ENCODE results near the gene RNASE2. TPM values are rescaled to one million over a fixed set of nuclear protein-coding genes. Genes with fewer than 3 reads are reported as not detected.
"Not testable (repeated sequence)": the region's sequence is repeated elsewhere in the genome, so short reads cannot be mapped to it uniquely, and the experiment has no call there.

RNASE2 gene
- total RNA-seq, 4 donors from 2014 or later = 0.44 to 1.3 (median 0.44) TPM; not detected in 1

DNA sequence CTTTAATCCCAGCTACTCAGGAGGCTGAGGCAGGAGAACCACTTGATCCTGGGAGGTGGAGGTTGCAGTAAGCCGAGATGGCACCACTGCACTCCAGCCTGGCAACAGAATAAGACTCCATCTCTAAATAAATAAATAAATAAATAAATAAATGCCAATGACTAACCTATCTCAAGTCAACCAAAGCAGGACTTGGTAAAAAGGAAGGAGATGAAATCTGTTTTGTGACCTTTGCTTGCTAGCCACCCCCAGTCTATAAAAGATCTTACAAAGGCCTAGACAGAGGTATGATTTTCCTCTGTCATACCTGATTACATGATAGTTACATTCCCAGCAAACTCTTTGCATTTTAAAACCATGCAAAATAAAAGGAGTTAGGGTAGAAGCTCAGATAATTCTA lies 21.0 kb downstream of the RNASE2 start:
- Histone ChIP-seq H3K27ac (no peak overlapping the region), H3K27me3 (no peaks in the 10 kb centered on the region), H3K36me3 (no peaks in the 10 kb centered on the region), H3K4me1 (peaks cover 0 to 17% (median 4%) of the 10 kb centered on the region in 3 donors), H3K4me3 (no peak overlapping the region), H3K9me3 (no peaks in the 10 kb centered on the region)
- intact Hi-C loops (cut with DNase I) = loop anchor here (10.0 kb wide), 1 partner anchor 361 kb away; no protein-coding TSS in a partner anchor
- 82 to 100% methylated on average over 1 of the region's 1 CpG for WGBS, 2 donors
- TF ChIP-seq, protein P1, sequence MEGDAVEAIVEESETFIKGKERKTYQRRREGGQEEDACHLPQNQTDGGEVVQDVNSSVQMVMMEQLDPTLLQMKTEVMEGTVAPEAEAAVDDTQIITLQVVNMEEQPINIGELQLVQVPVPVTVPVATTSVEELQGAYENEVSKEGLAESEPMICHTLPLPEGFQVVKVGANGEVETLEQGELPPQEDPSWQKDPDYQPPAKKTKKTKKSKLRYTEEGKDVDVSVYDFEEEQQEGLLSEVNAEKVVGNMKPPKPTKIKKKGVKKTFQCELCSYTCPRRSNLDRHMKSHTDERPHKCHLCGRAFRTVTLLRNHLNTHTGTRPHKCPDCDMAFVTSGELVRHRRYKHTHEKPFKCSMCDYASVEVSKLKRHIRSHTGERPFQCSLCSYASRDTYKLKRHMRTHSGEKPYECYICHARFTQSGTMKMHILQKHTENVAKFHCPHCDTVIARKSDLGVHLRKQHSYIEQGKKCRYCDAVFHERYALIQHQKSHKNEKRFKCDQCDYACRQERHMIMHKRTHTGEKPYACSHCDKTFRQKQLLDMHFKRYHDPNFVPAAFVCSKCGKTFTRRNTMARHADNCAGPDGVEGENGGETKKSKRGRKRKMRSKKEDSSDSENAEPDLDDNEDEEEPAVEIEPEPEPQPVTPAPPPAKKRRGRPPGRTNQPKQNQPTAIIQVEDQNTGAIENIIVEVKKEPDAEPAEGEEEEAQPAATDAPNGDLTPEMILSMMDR (IDR thresholded peaks at IDR 0.05) = no peak
- TF ChIP-seq POLR2A (IDR thresholded peaks at IDR 0.05) = no peak
- no peak for DNase-seq

DNA sequence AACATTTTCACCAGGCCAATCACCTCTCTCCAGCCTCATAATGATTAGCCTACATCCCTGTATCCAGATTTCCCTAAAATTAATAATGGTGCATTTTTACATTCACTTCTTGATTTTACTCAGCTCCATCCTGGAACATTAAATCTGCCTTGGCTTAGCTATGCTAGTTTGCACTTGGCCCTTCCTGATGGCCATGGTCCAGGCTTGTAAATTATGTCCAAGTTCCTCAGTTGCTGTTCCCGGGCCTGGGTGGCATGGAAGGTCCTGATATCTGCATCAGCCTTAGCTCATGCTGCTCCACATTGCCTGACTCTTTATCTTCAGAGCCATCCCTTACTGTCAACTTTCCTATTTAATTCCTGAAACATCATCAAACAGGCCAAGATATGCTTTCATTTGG lies 23.4 kb downstream of the RNASE2 start:
- Histone ChIP-seq H3K27me3 (no peaks in the 10 kb centered on the region), H3K4me3 (no peak overlapping the region), H3K36me3 (no peaks in the 10 kb centered on the region), H3K9me3 (no peaks in the 10 kb centered on the region), H3K27ac (no peak overlapping the region), H3K4me1 (peaks cover 0 to 7% (median 0%) of the 10 kb centered on the region in 3 donors)
- DNase-seq = no peak
- TF ChIP-seq POLR2A (IDR thresholded peaks at IDR 0.05) = no peak
- TF ChIP-seq, protein P1 (IDR thresholded peaks at IDR 0.05) = no peak
- intact Hi-C loops (cut with DNase I) = loop anchor here (10.0 kb wide), 1 partner anchor 364 kb away; no protein-coding TSS in a partner anchor
- 36 to 40% methylated on average over 1 of the region's 1 CpG for WGBS, 2 donors

DNA sequence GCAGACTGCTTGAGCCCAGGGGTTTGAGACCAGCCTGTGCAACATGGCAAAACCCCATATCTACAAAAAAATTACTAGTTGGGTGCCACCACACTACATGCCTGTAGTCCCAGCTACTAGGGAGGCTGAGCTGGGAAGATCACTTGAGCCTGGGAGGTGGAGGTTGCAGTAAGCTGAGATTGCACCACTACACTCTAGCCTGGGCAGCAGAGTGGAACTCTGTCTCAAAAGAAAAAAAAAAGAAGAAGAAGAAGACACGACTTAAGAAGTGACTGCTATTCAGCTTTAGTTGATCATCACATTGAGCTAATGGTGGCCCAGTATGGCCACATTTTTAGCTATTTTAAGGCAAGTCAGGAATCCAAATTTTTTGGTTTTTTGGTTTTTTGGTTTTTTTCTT lies 25.6 kb downstream of the RNASE2 start:
- H3K4me1 ChIP-seq = peaks cover 0 to under 1% (median 0%) of the 10 kb centered on the region in 3 donors
- H3K36me3 ChIP-seq = no peaks in the 10 kb centered on the region
- no peak overlapping the region for H3K4me3 ChIP-seq
- H3K27ac ChIP-seq = no peak overlapping the region
- DNase-seq = no peak
- H3K9me3 ChIP-seq = no peaks in the 10 kb centered on the region
- TF ChIP-seq, protein P1 (IDR thresholded peaks at IDR 0.05) = no peak
- no peak for TF ChIP-seq POLR2A (IDR thresholded peaks at IDR 0.05)
- 52 to 73% methylated on average over 1 of the region's 1 CpG for WGBS, 2 donors
- intact Hi-C loops (cut with DNase I) = no loop called here
- no peaks in the 10 kb centered on the region for H3K27me3 ChIP-seq

DNA sequence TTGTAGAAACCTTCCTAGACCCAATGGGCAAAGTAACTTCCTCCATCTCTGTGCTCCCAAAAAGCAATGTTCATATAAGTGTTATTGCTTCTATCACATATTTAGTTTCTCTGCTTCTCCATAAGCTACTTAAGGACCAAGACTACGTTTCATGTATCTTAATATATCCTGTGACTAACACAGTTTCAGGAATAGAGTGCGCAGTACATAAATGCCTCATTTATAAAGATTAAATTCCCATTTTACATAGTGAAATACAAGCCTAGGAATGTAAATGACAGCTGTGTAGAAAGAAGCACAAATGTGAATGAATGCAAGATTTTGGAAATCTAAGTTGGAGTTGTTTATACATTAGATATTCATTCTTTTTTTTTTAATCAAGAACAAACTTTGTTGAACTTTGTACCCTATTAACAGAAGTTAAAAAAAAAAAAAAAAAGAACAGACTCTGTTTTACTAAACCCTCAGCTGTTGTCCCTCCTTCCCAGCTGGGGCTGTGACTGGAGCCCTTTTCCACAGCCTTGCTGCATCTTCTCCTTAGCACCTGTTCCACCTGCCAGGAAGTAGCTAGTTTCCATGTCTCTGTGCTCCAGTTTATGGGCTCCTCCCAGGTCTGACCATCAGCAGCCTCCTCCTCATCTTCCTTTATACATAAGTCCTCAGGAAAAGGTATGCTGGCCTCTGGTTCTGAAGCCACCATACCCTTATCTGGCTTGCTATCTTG lies 27.5 kb downstream of the RNASE2 start:
- Histone ChIP-seq H3K9me3 (no peaks in the 10 kb centered on the region), H3K4me1 (peaks cover 6 to 20% (median 9%) of the 10 kb centered on the region in 3 donors), H3K27me3 (no peaks in the 10 kb centered on the region), H3K27ac (no peak overlapping the region), H3K36me3 (no peaks in the 10 kb centered on the region), H3K4me3 (no peak overlapping the region)
- WGBS, 2 donors = 64 to 71% methylated on average over 2 of the region's 2 CpGs
- no peak for DNase-seq
- intact Hi-C loops (cut with DNase I) = no loop called here
- TF ChIP-seq, protein P1 (IDR thresholded peaks at IDR 0.05) = no peak
- TF ChIP-seq POLR2A (IDR thresholded peaks at IDR 0.05) = no peak

DNA sequence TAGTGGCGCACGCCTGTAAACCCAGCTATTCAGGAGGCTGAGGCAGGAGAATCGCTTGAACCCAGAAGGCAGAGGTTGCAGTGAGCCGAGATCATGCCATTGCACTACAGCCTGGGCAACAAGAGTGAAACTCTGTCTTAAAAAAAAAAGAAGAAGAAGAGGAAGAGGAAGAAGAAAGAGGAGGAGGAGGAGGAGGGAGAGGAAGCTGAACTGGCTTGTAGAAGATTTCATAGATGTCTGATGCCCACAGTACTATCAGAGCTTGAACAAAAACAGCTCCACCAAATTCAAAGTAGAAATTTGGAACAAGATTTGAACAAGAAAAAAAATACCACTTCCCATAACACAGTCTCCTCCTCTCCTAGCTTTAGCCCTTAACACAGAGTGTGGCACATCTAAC lies 30.4 kb downstream of the RNASE2 start:
- H3K27me3 ChIP-seq; H3K27ac ChIP-seq; intact Hi-C loops (cut with DNase I); H3K4me3 ChIP-seq; DNase-seq; H3K9me3 ChIP-seq; H3K36me3 ChIP-seq: not testable (repeated sequence)
- peaks cover 16 to 42% (median 22%) of the 10 kb centered on the region in 3 donors for H3K4me1 ChIP-seq
- 88 to 93% methylated on average over 2 to 4 of the region's 4 CpGs for WGBS, 2 donors

Data from esophagus squamous epithelium (tissue), 5 donors.